ENCODE measurements around the gene ACADS.

GRCh38 chr12:120678572-120678971 lies 47.1 kb upstream of the ACADS start:
- TF ChIP-seq, protein P1, sequence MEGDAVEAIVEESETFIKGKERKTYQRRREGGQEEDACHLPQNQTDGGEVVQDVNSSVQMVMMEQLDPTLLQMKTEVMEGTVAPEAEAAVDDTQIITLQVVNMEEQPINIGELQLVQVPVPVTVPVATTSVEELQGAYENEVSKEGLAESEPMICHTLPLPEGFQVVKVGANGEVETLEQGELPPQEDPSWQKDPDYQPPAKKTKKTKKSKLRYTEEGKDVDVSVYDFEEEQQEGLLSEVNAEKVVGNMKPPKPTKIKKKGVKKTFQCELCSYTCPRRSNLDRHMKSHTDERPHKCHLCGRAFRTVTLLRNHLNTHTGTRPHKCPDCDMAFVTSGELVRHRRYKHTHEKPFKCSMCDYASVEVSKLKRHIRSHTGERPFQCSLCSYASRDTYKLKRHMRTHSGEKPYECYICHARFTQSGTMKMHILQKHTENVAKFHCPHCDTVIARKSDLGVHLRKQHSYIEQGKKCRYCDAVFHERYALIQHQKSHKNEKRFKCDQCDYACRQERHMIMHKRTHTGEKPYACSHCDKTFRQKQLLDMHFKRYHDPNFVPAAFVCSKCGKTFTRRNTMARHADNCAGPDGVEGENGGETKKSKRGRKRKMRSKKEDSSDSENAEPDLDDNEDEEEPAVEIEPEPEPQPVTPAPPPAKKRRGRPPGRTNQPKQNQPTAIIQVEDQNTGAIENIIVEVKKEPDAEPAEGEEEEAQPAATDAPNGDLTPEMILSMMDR (IDR thresholded peaks at IDR 0.05): no peak
- no peak for TF ChIP-seq POLR2A (IDR thresholded peaks at IDR 0.05)
